ENCODE data around the gene JAGN1. TPM values are rescaled to one million over a fixed set of nuclear protein-coding genes. Genes with fewer than 3 reads are reported as not detected.
A peak's percentile ranks its signal among the peaks of the same experiment; 100 is the strongest.

Gene JAGN1
- total RNA-seq, 4 donors from 2014 or later, result 22.0 to 80.6 (median 35.8) TPM

GRCh38 chr3:9878700-9879099 lies 11.7 kb upstream of the JAGN1 start:
- TF ChIP-seq, protein P1, sequence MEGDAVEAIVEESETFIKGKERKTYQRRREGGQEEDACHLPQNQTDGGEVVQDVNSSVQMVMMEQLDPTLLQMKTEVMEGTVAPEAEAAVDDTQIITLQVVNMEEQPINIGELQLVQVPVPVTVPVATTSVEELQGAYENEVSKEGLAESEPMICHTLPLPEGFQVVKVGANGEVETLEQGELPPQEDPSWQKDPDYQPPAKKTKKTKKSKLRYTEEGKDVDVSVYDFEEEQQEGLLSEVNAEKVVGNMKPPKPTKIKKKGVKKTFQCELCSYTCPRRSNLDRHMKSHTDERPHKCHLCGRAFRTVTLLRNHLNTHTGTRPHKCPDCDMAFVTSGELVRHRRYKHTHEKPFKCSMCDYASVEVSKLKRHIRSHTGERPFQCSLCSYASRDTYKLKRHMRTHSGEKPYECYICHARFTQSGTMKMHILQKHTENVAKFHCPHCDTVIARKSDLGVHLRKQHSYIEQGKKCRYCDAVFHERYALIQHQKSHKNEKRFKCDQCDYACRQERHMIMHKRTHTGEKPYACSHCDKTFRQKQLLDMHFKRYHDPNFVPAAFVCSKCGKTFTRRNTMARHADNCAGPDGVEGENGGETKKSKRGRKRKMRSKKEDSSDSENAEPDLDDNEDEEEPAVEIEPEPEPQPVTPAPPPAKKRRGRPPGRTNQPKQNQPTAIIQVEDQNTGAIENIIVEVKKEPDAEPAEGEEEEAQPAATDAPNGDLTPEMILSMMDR (IDR thresholded peaks at IDR 0.05), result no peak
- no peak for TF ChIP-seq POLR2A (IDR thresholded peaks at IDR 0.05)
- Histone ChIP-seq H3K4me3 (no peak overlapping the region), H3K9me3 (no peaks in the 10 kb centered on the region), H3K36me3 (no peaks in the 10 kb centered on the region), H3K4me1 (peaks cover 0 to 5% of the 10 kb centered on the region in 2 donors), H3K27ac (no peak overlapping the region), H3K27me3 (no peaks in the 10 kb centered on the region)
- DNase-seq, result no peak
- intact Hi-C loops (cut with DNase I; ENCODE audit: low total_unique reads), result no loop called here

- Histone ChIP-seq H3K27ac (peak within 1 kb of the TSS; percentile 73 to 82), H3K36me3 (no peaks in the 10 kb centered on the region), H3K4me3 (no peak within 1 kb of the TSS), H3K4me1 (peaks cover 0 to 5% of the 10 kb centered on the region in 2 donors), H3K27me3 (no peaks in the 10 kb centered on the region), H3K9me3 (no peaks in the 10 kb centered on the region)
- TF ChIP-seq, protein P1 (IDR thresholded peaks at IDR 0.05), result no peak
- TF ChIP-seq POLR2A (IDR thresholded peaks at IDR 0.05), result no peak
- intact Hi-C loops (cut with DNase I; ENCODE audit: low total_unique reads), result no loop called here
- peak in 1 of 2 donors; percentile 60 for DNase-seq
These were observed 10.4 kb upstream of the JAGN1 start, which contains the start of gene CIDEC for GRCh38 chr3:9879830-9880549. Gene CIDEC, minus strand, starts transcription at chr3:9880253. Its CDS starts 1,767 bp downstream, at chr3:9878486.

DNA sequence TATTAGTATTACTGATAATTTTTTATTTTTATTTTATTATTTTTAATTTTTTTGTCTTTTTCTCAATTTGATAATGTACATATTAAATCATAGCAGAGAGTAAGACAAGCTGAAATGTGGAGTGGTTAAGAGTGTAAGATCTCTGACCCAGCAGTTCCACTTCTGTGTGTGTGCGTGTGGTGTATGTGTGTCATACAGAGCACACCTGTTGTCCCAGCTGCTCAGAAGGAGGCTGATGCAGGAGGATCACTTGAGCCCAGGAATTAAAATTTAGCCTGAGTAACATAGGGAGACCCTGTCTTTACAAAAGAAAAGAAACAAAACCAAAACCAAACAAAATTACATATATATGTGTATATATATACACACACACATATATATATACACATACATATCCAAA lies 9.0 kb upstream of the JAGN1 start:
- H3K9me3 ChIP-seq, result no peaks in the 10 kb centered on the region
- no peaks in the 10 kb centered on the region for H3K36me3 ChIP-seq
- no peaks in the 10 kb centered on the region for H3K27me3 ChIP-seq
- H3K4me3 ChIP-seq, result no peak overlapping the region
- no peak for TF ChIP-seq POLR2A (IDR thresholded peaks at IDR 0.05)
- TF ChIP-seq, protein P1 (IDR thresholded peaks at IDR 0.05), result no peak
- peak overlapping the region in 1 of 2 donors; percentile 82 for H3K27ac ChIP-seq
- intact Hi-C loops (cut with DNase I; ENCODE audit: low total_unique reads), result no loop called here
- peaks cover 0 to 5% of the 10 kb centered on the region in 2 donors for H3K4me1 ChIP-seq
- no peak for DNase-seq

DNA sequence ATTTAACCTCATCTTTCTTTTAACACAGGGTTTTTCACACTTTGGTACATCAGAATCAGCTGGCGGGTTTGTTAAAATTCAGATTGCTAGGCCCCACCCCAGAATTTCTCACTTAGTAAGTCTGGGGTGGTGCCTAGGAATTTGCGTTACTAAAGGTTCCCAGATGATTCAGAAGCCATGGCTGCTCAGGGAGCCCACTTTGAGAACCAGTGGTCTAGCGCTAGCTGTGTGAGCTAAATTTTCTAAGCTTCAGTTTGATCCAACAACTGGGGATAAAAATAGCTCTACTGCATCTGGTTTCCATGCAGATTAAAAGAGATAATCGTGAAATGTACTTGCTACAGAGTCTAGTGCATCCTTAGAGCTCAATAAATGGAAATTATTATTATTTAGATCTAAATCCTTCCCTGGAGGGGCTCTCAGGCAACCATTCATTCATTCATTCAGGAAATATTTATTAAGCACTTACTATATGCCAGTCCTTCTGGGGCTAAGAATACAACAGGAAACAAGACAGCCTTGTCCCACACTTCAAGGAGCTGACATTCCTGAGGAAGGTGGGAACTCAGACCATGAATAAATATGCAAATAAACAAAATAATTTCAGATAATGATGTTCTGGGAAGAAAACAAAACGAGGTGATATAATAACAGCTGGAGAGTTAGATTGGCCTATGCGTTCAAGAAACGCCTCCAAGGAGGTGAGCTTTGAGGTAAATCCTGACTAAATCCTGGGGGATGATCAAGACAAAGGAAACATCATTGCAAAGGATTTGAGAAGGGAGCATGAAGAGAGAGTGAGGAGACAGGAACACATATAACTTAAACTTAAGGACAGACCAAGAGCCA lies 6.5 kb upstream of the JAGN1 start:
- peak overlapping the region; percentile 81 to 86 for H3K27ac ChIP-seq
- peaks cover 0 to 5% of the 10 kb centered on the region in 2 donors for H3K4me1 ChIP-seq
- DNase-seq, result peak in 1 of 2 donors; percentile 53
- H3K9me3 ChIP-seq, result no peaks in the 10 kb centered on the region
- H3K36me3 ChIP-seq, result no peaks in the 10 kb centered on the region
- intact Hi-C loops (cut with DNase I; ENCODE audit: low total_unique reads), result no loop called here
- H3K27me3 ChIP-seq, result no peaks in the 10 kb centered on the region
- no peak overlapping the region for H3K4me3 ChIP-seq
- TF ChIP-seq, protein P1 (IDR thresholded peaks at IDR 0.05), result no peak
- TF ChIP-seq POLR2A (IDR thresholded peaks at IDR 0.05), result no peak

Data from uterus (tissue), 4 donors.